IMR-90 (cell line): ENCODE measurements around the gene OTOG. TPM values are rescaled to one million over a fixed set of nuclear protein-coding genes. Genes with fewer than 3 reads are reported as not detected.

Experiments
- ATAC-seq: fragments of 200-7000 bp; cut with Tn5 transposase; 2 replicates; pipeline ENCODE4 v1.9.1; 2020; ENCODE audit warnings: low read depth, mild to moderate bottlenecking, moderate library complexity
- BruUV-seq: library from RNA; stranded (reverse); fragments of 400-500 nt; replicated peaks from 2 replicates; lab custom pipeline; 2021; lab: Mats Ljungman, UMichigan
- CTCF ChIA-PET: fragments of 300-600 bp; formaldehyde crosslinking; extraction: SDS; loops from one replicate; lab custom pipeline; 2021; ENCODE audit warnings: antibody characterized with exemption; lab: Yijun Ruan, JAX
- POLR2A ChIA-PET: fragments of 300-600 bp; sonication (Branson Sonifier 250); formaldehyde crosslinking; loops from one replicate; lab custom pipeline; 2022; ENCODE audit warnings: antibody characterized with exemption; ENCODE audit not compliant: unreplicated experiment; lab: Charles Lee
- DNase-seq: peaks from one replicate; pipeline ENCODE4 v3.0.0; 2013
- H2AFZ ChIP-seq: replicated peaks from 2 replicates; pipeline ENCODE3; 2013; ENCODE audit warnings: low read length, mild to moderate bottlenecking; ENCODE audit not compliant: poor library complexity
- H2AK5ac ChIP-seq: 2 replicates; pipeline ENCODE4 v1.6.1; 2013; ENCODE audit warnings: low read depth, low read length, inconsistent platforms
- H2AK9ac ChIP-seq: replicated peaks from 2 replicates; pipeline ENCODE3; 2013; ENCODE audit warnings: mild to moderate bottlenecking, low read depth, low read length, moderate library complexity; ENCODE audit not compliant: poor library complexity
- H2BK120ac ChIP-seq: 2 replicates; pipeline ENCODE4 v1.6.1; 2013; ENCODE audit warnings: low read depth, low read length, inconsistent platforms
- H2BK15ac ChIP-seq: 3 replicates; pipeline ENCODE4 v1.6.1; 2013; ENCODE audit warnings: low read depth, low read length, inconsistent platforms
- H2BK20ac ChIP-seq: 2 replicates; pipeline ENCODE4 v1.6.1; 2013; ENCODE audit warnings: low read depth, mild to moderate bottlenecking, inconsistent platforms, low read length, moderate library complexity
- H2BK5ac ChIP-seq: 2 replicates; pipeline ENCODE4 v1.6.1; 2013; ENCODE audit warnings: mild to moderate bottlenecking, low read depth, low read length, inconsistent platforms; ENCODE audit not compliant: poor library complexity, severe bottlenecking
- H3K14ac ChIP-seq: replicated peaks from 2 replicates; pipeline ENCODE4 v1.6.1; 2013; ENCODE audit warnings: low read depth, low read length, inconsistent platforms
- H3K18ac ChIP-seq: 2 replicates; pipeline ENCODE4 v1.6.1; 2013; ENCODE audit warnings: low read depth, low read length, control low read depth
- H3K23ac ChIP-seq: 2 replicates; pipeline ENCODE4 v1.6.1; 2013; ENCODE audit warnings: low read depth, low read length, inconsistent platforms
- H3K27ac ChIP-seq: 2 replicates; pipeline ENCODE4 v1.5.1; 2013; ENCODE audit warnings: mild to moderate bottlenecking, control low read depth, low read length; ENCODE audit not compliant: insufficient read depth
- H3K27me3 ChIP-seq: 2 replicates; pipeline ENCODE4 v1.6.1; 2013; ENCODE audit warnings: low read length; ENCODE audit not compliant: control insufficient read depth, insufficient read depth
- H3K36me3 ChIP-seq: 2 replicates; pipeline ENCODE4 v1.6.1; 2013; ENCODE audit warnings: low read length, mixed read lengths; ENCODE audit not compliant: control insufficient read depth, insufficient read depth
- H3K4ac ChIP-seq: 2 replicates; pipeline ENCODE4 v1.6.1; 2013; ENCODE audit warnings: low read depth, low read length, inconsistent platforms
- H3K4me1 ChIP-seq: 2 replicates; pipeline ENCODE4 v1.6.1; 2013; ENCODE audit warnings: low read length, mixed read lengths; ENCODE audit not compliant: control insufficient read depth, insufficient read depth
- H3K4me2 ChIP-seq: 2 replicates; pipeline ENCODE4 v1.6.1; 2013; ENCODE audit warnings: low read depth, mild to moderate bottlenecking, control low read depth, low read length, moderate library complexity
- H3K4me3 ChIP-seq: 2 replicates; pipeline ENCODE4 v1.5.1; 2013; ENCODE audit warnings: low read depth, mild to moderate bottlenecking, control low read depth, low read length, moderate library complexity; ENCODE audit not compliant: insufficient read depth
- H3K56ac ChIP-seq: 2 replicates; pipeline ENCODE4 v1.6.1; 2013; ENCODE audit warnings: low read length, inconsistent platforms; ENCODE audit not compliant: insufficient read depth; ENCODE audit errors: extremely low read depth
- H3K79me1 ChIP-seq, 2 experiments: 2 replicates each; pipeline ENCODE4 v1.6.1; 2013; ENCODE audit warnings: low read length in 2 of 2, inconsistent platforms in 1 of 2, low read depth in 1 of 2
- H3K9ac ChIP-seq: 2 replicates; pipeline ENCODE4 v1.6.1; 2013; ENCODE audit warnings: low read depth, low read length, control low read depth
- H3K9me1 ChIP-seq: 2 replicates; pipeline ENCODE4 v1.6.1; 2013; ENCODE audit warnings: low read length, inconsistent platforms; ENCODE audit not compliant: insufficient read depth
- H3K9me3 ChIP-seq: 2 replicates; pipeline ENCODE4 v1.6.1; 2013; ENCODE audit warnings: low read length; ENCODE audit not compliant: control insufficient read depth, insufficient read depth
- H4K20me1 ChIP-seq: 2 replicates; pipeline ENCODE4 v1.6.1; 2013; ENCODE audit warnings: low read length, inconsistent platforms; ENCODE audit not compliant: insufficient read depth
- H4K5ac ChIP-seq: 2 replicates; pipeline ENCODE4 v1.6.1; 2013; ENCODE audit warnings: mild to moderate bottlenecking, low read depth, low read length, control low read depth
- H4K8ac ChIP-seq, 2 experiments: 2 replicates each; pipeline ENCODE4 v1.6.1; 2013; ENCODE audit warnings: low read depth in 2 of 2, low read length in 2 of 2, control low read depth in 1 of 2, inconsistent platforms in 1 of 2
- H4K91ac ChIP-seq: 2 replicates; pipeline ENCODE4 v1.6.1; 2013; ENCODE audit warnings: low read depth, low read length, inconsistent platforms; ENCODE audit not compliant: insufficient read depth
- BHLHE40 ChIP-seq: fragments of 150-350 bp; IDR thresholded peaks from 2 replicates; pipeline ENCODE4 v1.6.1; 2016; ENCODE audit warnings: mild to moderate bottlenecking, low read depth, low read length
- CEBPB ChIP-seq: IDR thresholded peaks from 2 replicates; pipeline ENCODE4 v1.6.1; 2012; ENCODE audit warnings: low read depth, low read length, improper control_type of control experiment
- CTCF ChIP-seq: conservative IDR thresholded peaks from 2 replicates; pipeline ENCODE4 v1.5.1; 2012; ENCODE audit warnings: mild to moderate bottlenecking, low read depth, low read length, improper control_type of control experiment
- ELK1 ChIP-seq: fragments of 150-350 bp; IDR thresholded peaks from 2 replicates; pipeline ENCODE4 v1.6.1; 2016; ENCODE audit warnings: low read depth, mild to moderate bottlenecking, low read length, moderate library complexity, borderline replicate concordance
- FOS ChIP-seq: fragments of 150-350 bp; IDR thresholded peaks from 2 replicates; pipeline ENCODE4 v1.6.1; 2016; ENCODE audit warnings: low read depth, low read length
- MAZ ChIP-seq: IDR thresholded peaks from 2 replicates; pipeline ENCODE4 v1.6.1; 2012; ENCODE audit warnings: low read depth, mild to moderate bottlenecking, low read length, improper control_type of control experiment, moderate library complexity, borderline replicate concordance
- MXI1 ChIP-seq: IDR thresholded peaks from 2 replicates; pipeline ENCODE4 v1.6.1; 2012; ENCODE audit warnings: low read depth, mild to moderate bottlenecking, low read length, moderate library complexity, borderline replicate concordance
- NFE2L2 ChIP-seq: fragments of 150-350 bp; IDR thresholded peaks from 2 replicates; pipeline ENCODE4 v1.6.1; 2016; ENCODE audit warnings: low read depth, mild to moderate bottlenecking, low read length
- RAD21 ChIP-seq: IDR thresholded peaks from 2 replicates; pipeline ENCODE4 v1.6.1; 2012; ENCODE audit warnings: low read length, improper control_type of control experiment
- RCOR1 ChIP-seq: IDR thresholded peaks from 2 replicates; pipeline ENCODE4 v1.6.1; 2012; ENCODE audit warnings: mild to moderate bottlenecking, low read length, improper control_type of control experiment; ENCODE audit not compliant: insufficient replicate concordance
- USF2 ChIP-seq: fragments of 150-350 bp; IDR thresholded peaks from 2 replicates; pipeline ENCODE4 v1.6.1; 2017; ENCODE audit warnings: mild to moderate bottlenecking, antibody characterized with exemption, low read length, low read depth
- WGBS, 2 experiments: methylation state at CpG; one replicate each; pipeline versions ENCODE4 v1.1.5 to v1.1.7; 2013; ENCODE audit warnings: missing lambda C conversion rate in 2 of 2; ENCODE audit not compliant: insufficient read length in 1 of 2; ENCODE audit errors: extremely low coverage in 2 of 2; 5-methylcytosine and 5-hydroxymethylcytosine counted together
- dilution Hi-C: fragments of 300-500 bp; cut with HindIII; formaldehyde crosslinking; loops from one replicate; pipeline ENCODE4 v1.14.3; 2018; ENCODE audit warnings: low sequenced_read_pairs; ENCODE audit not compliant: unreplicated experiment
- in situ Hi-C: fragments of 300-500 bp; cut with MboI; formaldehyde crosslinking; loops from 3 replicates; pipeline ENCODE4 v1.14.3; 2019; ENCODE audit warnings: low sequenced_read_pairs, inconsistent platforms, mixed read lengths
- intact Hi-C: fragments of 100-400 bp; cut with micrococcal nuclease; formaldehyde crosslinking; loops from 2 replicates; pipeline ENCODE4 v1.10.0; 2022
- polyA plus RNA-seq, 3 experiments: library from polyadenylated mRNA; depleted of rRNA; stranded (reverse); fragments of >200 nt; gene quantifications; 2 replicates each; pipeline ENCODE4 v1.2.3, GENCODE V29; 2012; ENCODE audit warnings: low replicate concordance in 1 of 3
- total RNA-seq: library from RNA; depleted of rRNA; stranded (reverse); fragments of >200 nt; gene quantifications from 2 replicates; pipeline ENCODE4 v1.2.3, GENCODE V29; 2012

Gene OTOG
- total and polyA plus RNA-seq, 2 of the 4 experiments (the other 2 are of a cell fraction): not detected

GRCh38 chr11:17611503-17612220 lies 64.6 kb downstream of the OTOG start:
- no peak overlapping the region for H2AK5ac ChIP-seq
- H3K14ac ChIP-seq: no peak overlapping the region
- H3K79me1 ChIP-seq: no peaks in the 10 kb centered on the region
- BruUV-seq: no TSS peak
- no peak overlapping the region for H3K9ac ChIP-seq
- no peak overlapping the region for H2BK20ac ChIP-seq
- ChIA-PET CTCF (interaction anchor here (1.1 kb wide), 1 partner anchor 13 kb away, joined by 3 read pairs; no protein-coding TSS in a partner anchor), POLR2A (no interaction called here)
- no peak overlapping the region for H2BK120ac ChIP-seq
- H3K27me3 ChIP-seq: no peaks in the 10 kb centered on the region; the same call in 1 of the 2 replicates
- H4K20me1 ChIP-seq: no peaks in the 10 kb centered on the region
- no peaks in the 10 kb centered on the region for H3K36me3 ChIP-seq
- no peak overlapping the region for H2AFZ ChIP-seq
- no peak overlapping the region for H4K91ac ChIP-seq
- H3K56ac ChIP-seq: no peak overlapping the region
- no peaks in the 10 kb centered on the region for H3K9me3 ChIP-seq
- no peak overlapping the region for H2AK9ac ChIP-seq
- ATAC-seq (no peak), DNase-seq (no peak)
- 75% methylated on average over 6 of the region's 13 CpGs; no CpG with 5 or more reads in 1 of the 2 experiments for WGBS, 2 experiments
- H3K18ac ChIP-seq: no peak overlapping the region
- no peak overlapping the region for H3K4me3 ChIP-seq
- H3K4me2 ChIP-seq: no peak overlapping the region
- H2BK5ac ChIP-seq: no peak overlapping the region
- no peaks in the 10 kb centered on the region for H3K4me1 ChIP-seq
- H4K5ac ChIP-seq: no peak overlapping the region
- TF ChIP-seq NFE2L2: no peak
- no peak for TF ChIP-seq MAZ
- TF ChIP-seq CTCF: no peak
- no peak for TF ChIP-seq RAD21
- no peak for TF ChIP-seq USF2
- no peak for TF ChIP-seq CEBPB
- TF ChIP-seq ELK1: no peak
- no peak for TF ChIP-seq RCOR1
- no peak for TF ChIP-seq MXI1
- TF ChIP-seq FOS: no peak
- TF ChIP-seq BHLHE40: no peak
- no peaks in the 10 kb centered on the region for H3K9me1 ChIP-seq
- in situ Hi-C loops (no loop called here), intact Hi-C loops (no loop called here), dilution Hi-C loops (no loop called here)
- H4K8ac ChIP-seq: no peak overlapping the region
- H3K4ac ChIP-seq: no peak overlapping the region
- no peak overlapping the region for H2BK15ac ChIP-seq
- H3K27ac ChIP-seq: no peak overlapping the region
- H3K23ac ChIP-seq: no peak overlapping the region
